HG03139 (cell line): ENCODE results near the gene TPO.
"Not testable (repeated sequence)": the region's sequence is repeated elsewhere in the genome, so short reads cannot be mapped to it uniquely, and the experiment has no call there.

ENCODE experiments used
- ATAC-seq: cut with Tn5 transposase; IDR thresholded peaks from one replicate; pipeline ENCODE4 v1.9.1; 2021; ENCODE audit not compliant: unreplicated experiment

The TPO gene

GRCh38 chr2:1403565-1403964 is 9.7 kb upstream of the TPO start:
- ATAC-seq = no peak

DNA sequence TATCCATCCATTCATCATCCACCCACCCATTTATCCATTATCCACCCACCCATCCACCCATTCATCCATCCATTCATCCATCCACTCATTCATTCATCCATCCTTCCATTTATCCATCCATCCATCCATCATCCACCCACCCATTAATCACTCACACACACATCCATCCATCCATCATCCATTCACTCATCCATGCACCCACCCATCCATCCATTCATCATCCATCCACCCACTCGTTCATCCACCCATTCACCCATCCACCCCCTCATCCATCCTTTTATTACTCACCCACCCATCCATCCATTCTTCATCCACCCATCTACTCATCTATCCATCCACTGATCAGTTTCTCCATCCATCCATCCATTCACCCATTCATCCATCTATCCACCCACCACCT is 8.1 kb upstream of the TPO start:
- ATAC-seq = no peak

DNA sequence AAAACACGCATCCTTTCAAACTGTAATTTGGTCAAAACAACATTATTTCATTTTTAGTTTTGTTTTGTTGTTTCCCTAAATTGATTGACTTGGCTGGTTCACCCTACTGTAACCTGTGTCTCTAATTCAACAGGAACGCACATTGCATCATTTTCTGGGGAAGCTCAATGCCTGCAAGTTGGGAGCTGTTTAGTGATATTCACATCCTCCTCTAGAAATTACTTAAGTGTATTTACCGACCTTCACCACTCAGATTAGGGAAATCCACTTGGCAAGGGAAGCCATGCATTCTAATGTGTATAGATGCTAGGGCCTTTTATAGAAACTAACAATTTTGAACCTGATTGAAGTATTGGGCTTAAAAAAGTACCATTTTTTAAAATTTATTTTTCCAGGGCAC is 7.3 kb upstream of the TPO start:
- no peak for ATAC-seq

GRCh38 chr2:1406434-1406833 is 6.8 kb upstream of the TPO start:
- no peak for ATAC-seq

GRCh38 chr2:1407950-1408675 is 5.2 kb upstream of the TPO start:
- no peak for ATAC-seq

GRCh38 chr2:1414121-1414520 is 858 bp downstream of the TPO start:
- no peak for ATAC-seq

DNA sequence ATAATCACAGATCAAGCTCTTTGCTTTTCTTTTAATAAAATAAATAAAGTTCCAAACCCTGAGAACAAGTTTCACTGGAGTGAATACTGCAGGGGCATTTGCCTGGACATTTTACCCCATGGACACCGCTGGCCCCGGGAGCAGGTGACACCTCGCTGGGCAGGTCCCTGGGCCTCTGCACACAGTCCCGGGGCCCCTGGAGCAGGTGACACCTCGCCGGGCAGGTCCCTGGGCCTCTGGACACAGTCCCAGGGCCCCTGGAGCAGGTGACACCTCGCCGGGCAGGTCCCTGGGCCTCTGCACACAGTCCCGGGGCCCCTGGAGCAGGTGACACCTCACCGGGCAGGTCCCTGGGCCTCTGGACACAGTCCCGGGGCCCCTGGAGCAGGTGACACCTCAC is 1.6 kb downstream of the TPO start:
- ATAC-seq = not testable (repeated sequence)

DNA sequence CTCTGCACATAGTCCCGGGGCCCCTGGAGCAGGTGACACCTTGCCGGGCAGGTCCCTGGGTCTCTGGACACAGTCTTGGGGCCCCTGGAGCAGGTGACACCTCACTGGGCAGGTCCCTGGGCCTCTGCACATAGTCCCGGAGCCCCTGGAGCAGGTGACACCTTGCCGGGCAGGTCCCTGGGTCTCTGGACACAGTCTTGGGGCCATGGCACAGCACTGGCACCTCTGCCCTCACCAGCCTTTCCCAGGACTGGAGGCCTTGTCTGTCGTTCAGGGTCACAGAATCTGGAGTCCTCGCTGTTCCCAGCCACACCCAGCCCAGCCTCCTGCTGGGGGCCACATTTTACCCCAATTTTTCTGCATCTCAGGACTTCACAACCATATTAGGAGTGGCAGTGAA is 2.2 kb downstream of the TPO start:
- ATAC-seq = no peak

DNA sequence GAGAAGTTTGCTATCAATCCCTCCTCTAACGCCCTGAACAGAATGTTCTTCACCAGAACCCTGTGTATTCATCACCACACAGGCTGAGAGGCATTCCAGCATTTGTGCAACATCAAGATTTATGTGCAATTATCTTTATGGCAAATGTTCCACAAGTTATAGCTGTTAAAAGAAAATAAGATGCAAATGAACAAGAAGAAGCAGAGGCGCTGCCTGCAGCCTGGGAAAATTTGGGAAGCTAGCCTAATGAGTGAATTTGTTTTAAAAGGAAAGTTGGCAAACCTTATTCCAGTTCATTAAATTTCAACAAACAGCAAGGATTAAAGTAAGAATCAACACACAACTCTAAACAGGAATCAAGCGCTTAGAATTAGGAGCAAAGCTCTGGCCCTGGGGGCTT is 5.3 kb downstream of the TPO start:
- ATAC-seq = no peak

DNA sequence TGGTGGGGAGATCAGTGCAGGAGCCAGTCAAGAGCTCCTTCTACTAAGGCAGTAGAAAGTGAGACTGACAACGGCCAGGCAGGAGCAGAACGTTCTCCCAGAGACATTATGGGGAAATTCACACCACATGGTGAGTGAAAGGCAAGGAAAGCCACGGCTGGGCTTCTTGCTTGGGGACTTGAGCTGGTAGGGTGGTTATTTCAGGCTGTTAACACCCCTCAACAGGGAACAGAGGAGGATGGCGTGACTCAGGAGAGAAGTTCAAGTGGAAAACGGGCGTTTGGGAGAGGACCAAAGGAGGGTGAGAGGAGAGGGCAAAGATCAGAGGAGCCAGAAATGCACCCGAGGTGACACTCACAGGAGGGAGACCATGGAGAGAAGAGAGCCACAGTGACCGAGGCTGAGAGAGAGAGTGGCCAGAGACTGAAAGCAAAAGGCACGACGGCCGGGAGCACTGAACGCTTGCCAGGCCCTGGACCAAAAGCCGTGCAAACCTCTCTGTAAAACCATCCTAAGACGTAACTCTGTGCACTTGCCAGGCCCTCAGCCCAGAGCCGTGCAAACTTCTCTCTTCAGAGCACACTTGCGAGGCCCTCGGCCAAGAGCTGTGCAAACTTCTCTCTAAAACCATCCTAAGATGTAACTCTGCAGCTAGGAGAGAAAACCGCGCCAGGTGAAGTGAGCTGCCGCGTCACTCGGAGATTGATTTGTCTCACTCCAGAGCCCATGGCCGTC is 7.7 kb downstream of the TPO start:
- ATAC-seq = no peak

DNA sequence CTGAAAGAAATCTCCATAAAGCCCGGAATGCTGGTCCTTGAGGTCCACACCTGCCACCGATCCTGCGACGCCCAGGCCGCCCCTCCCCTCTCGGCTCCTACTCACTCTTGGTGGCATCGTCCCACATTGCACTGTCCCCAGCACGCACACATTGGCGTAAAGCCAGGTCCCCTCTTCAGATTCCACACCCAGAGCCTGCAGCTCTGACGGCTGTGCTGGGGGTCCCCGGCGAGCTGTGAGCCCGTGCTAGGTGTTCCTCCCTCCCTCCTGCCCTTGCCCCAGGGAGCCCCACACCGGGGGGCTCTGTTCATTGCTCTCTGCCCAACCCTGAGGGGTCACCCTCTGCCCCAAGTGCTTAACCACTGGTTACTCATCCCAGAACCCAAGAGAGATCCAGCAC is 8.5 kb downstream of the TPO start:
- no peak for ATAC-seq

DNA sequence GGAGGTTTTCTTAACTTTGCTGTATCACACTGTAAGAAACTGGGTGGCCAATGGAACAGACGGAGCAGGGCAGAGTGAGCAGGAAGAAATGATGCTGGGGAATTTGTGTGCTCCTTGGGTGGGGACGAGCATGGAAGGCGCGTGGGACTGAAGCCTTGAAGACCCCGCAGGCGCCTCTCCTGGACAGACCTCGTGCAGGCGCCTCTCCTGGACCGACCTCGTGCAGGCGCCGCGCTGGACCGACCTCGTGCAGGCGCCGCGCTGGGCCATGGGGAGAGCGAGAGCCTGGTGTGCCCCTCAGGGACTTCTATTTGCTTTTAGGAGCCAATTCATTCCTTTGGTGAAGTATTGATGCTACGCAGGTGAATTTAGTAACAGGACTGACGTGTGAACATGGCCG is 8.9 kb downstream of the TPO start:
- ATAC-seq = no peak

DNA sequence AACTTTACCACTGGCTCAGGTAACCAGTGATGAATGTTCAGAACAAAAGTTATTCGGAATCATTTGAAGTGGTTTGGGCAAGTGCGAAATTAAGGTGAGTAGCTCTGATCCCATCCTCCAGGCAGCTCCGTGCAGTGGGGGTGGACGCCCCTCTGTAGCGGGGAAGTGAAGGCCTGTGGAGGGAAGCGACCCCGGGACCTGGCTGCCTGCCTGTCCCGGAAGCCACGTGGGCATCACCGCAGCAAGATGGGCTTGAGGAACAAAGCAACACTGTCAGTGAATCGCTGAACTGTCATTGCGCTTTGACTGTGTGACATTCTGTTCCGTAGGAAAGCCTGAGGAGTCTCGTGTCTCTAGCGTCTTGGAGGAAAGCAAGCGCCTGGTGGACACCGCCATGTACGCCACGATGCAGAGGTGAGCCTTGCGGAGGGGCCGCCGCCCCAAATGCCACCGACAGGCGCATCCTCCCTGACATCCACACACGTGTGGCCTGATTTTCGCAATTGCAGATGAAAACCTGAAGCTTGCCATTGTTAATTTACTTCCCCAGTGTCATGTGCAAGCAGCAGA is 9.5 kb downstream of the TPO start:
- ATAC-seq = no peak

- no peak for ATAC-seq
Measured at GRCh38 chr2:1427086-1427485, 13.8 kb downstream of the TPO start.

GRCh38 chr2:1429895-1430294 is 16.6 kb downstream of the TPO start:
- ATAC-seq = no peak

GRCh38 chr2:1430491-1430890 is 17.2 kb downstream of the TPO start:
- ATAC-seq = no peak

- no peak for ATAC-seq
Measured at GRCh38 chr2:1431886-1432400, 18.7 kb downstream of the TPO start.

- no peak for ATAC-seq
Measured at GRCh38 chr2:1432726-1433125, 19.5 kb downstream of the TPO start.

- no peak for ATAC-seq
Measured at GRCh38 chr2:1436369-1436768, 23.1 kb downstream of the TPO start.

DNA sequence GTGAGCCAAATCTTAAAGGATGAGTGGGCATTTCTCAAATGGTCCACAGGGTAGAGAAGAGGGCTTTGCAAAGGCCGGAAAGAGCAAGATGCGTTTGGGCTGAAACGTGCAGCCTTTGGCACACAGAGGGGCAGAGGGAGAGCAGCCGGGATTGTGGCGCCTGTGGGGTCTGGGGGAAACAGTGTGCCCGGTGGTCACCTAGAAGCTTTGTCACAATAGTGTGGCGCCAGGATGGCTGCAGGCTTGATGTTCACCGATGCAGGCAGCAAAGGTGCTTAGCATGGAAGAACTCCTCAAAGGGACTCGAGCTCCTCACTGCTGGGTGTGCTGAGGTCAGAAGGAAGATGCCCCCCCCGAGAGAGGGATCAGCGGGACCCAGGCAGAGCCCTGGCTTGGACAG is 23.8 kb downstream of the TPO start:
- no peak for ATAC-seq

GRCh38 chr2:1437537-1437936 is 24.3 kb downstream of the TPO start:
- no peak for ATAC-seq

- no peak for ATAC-seq
Measured at GRCh38 chr2:1438972-1439371, 25.7 kb downstream of the TPO start.
